ENCODE results near the gene GALNT9. TPM values are rescaled to one million over a fixed set of nuclear protein-coding genes. Genes with fewer than 3 reads are reported as not detected.
"Not testable (repeated sequence)": the region's sequence is repeated elsewhere in the genome, so short reads cannot be mapped to it uniquely, and the experiment has no call there.

The GALNT9 gene
- total RNA-seq, 4 donors from 2014 or later: not detected

GRCh38 chr12:132196873-132197390, 132.5 kb downstream of the GALNT9 start:
- TF ChIP-seq CTCF (IDR thresholded peaks at IDR 0.05) (no peak), POLR2A (IDR thresholded peaks at IDR 0.05) (no peak)
- Histone ChIP-seq H3K4me3 (no peak overlapping the region), H3K27me3 (peaks cover 0 to 82% (median 0%) of the 10 kb centered on the region in 4 donors), H3K27ac (no peak overlapping the region), H3K36me3 (no peaks in the 10 kb centered on the region), H3K4me1 (peaks cover 0 to 9% (median 0%) of the 10 kb centered on the region in 3 donors), H3K9me3 (peaks cover 0 to 14% (median 5%) of the 10 kb centered on the region in 3 donors)
- intact Hi-C loops (cut with DNase I): no loop called here
- WGBS, 2 donors: 90% methylated on average over 2 of the region's 22 CpGs; no CpG with 5 or more reads in 1 of the 2 donors
- DNase-seq: no peak

- H3K9me3 ChIP-seq: peaks cover 0 to 14% (median 5%) of the 10 kb centered on the region in 3 donors
- H3K4me3 ChIP-seq: no peak overlapping the region
- peaks cover 0 to 9% (median 0%) of the 10 kb centered on the region in 3 donors for H3K4me1 ChIP-seq
- intact Hi-C loops (cut with DNase I): no loop called here
- 44 to 50% methylated on average over 6 to 19 of the region's 32 CpGs for WGBS, 2 donors
- no peaks in the 10 kb centered on the region for H3K36me3 ChIP-seq
- no peak overlapping the region for H3K27ac ChIP-seq
- no peak for DNase-seq
- H3K27me3 ChIP-seq: peaks cover 0 to 81% (median 0%) of the 10 kb centered on the region in 4 donors
- TF ChIP-seq POLR2A (IDR thresholded peaks at IDR 0.05) (no peak), CTCF (IDR thresholded peaks at IDR 0.05) (no peak)
Observed at GRCh38 chr12:132196038-132196872, 133.1 kb downstream of the GALNT9 start.

- Histone ChIP-seq H3K9me3 (peaks cover 0 to 14% (median 5%) of the 10 kb centered on the region in 3 donors), H3K4me1 (peaks cover 7 to 17% (median 7%) of the 10 kb centered on the region in 3 donors), H3K27me3 (peaks cover 0 to 89% (median 0%) of the 10 kb centered on the region in 4 donors)
- WGBS, 2 donors: 39 to 59% methylated on average over 10 to 12 of the region's 12 CpGs
- H3K27ac ChIP-seq; H3K36me3 ChIP-seq; intact Hi-C loops (cut with DNase I); DNase-seq; H3K4me3 ChIP-seq: not testable (repeated sequence)
Observed at GRCh38 chr12:132195242-132195641, 134.1 kb downstream of the GALNT9 start.

- intact Hi-C loops (cut with DNase I): no loop called here
- peaks cover 0 to 84% (median 0%) of the 10 kb centered on the region in 4 donors for H3K27me3 ChIP-seq
Observed at GRCh38 chr12:132194556-132194955, 134.8 kb downstream of the GALNT9 start.

GRCh38 chr12:132194056-132194455, 135.3 kb downstream of the GALNT9 start:
- peaks cover 0 to 82% (median 0%) of the 10 kb centered on the region in 4 donors for H3K27me3 ChIP-seq
- peaks cover 0 to 14% (median 5%) of the 10 kb centered on the region in 3 donors for H3K9me3 ChIP-seq
- no peak overlapping the region for H3K4me3 ChIP-seq
- no peaks in the 10 kb centered on the region for H3K36me3 ChIP-seq
- peaks cover 10 to 28% (median 11%) of the 10 kb centered on the region in 3 donors for H3K4me1 ChIP-seq
- H3K27ac ChIP-seq: no peak overlapping the region
- WGBS, 2 donors: 43 to 60% methylated on average over 6 to 8 of the region's 10 CpGs
- intact Hi-C loops (cut with DNase I): no loop called here
- TF ChIP-seq CTCF (IDR thresholded peaks at IDR 0.05) (peak in 1 of 6 experiments; percentile 39), POLR2A (IDR thresholded peaks at IDR 0.05) (no peak)
- DNase-seq: no peak

More at GRCh38 chr12:132194556-132194955, 134.8 kb downstream of the GALNT9 start:
- peaks cover 0 to 14% (median 5%) of the 10 kb centered on the region in 3 donors for H3K9me3 ChIP-seq
- no peaks in the 10 kb centered on the region for H3K36me3 ChIP-seq
- no peak overlapping the region for H3K4me3 ChIP-seq
- DNase-seq: no peak
- no peak overlapping the region for H3K27ac ChIP-seq
- WGBS, 2 donors: 69 to 72% methylated on average over 7 of the region's 8 CpGs
- peaks cover 9 to 23% (median 10%) of the 10 kb centered on the region in 3 donors for H3K4me1 ChIP-seq
- TF ChIP-seq CTCF (IDR thresholded peaks at IDR 0.05): no peak
- no peak for TF ChIP-seq POLR2A (IDR thresholded peaks at IDR 0.05)
